ENCODE results near the gene COPS4. TPM values are rescaled to one million over a fixed set of nuclear protein-coding genes. Genes with fewer than 3 reads are reported as not detected.

The COPS4 gene
- total and polyA plus RNA-seq, 10 of the 15 experiments (the other 5 are each of a cell fraction or from before 2014, with no cell fraction given): 34.2 to 159 (median 66.7) TPM

GRCh38 chr4:83114576-83114975 is 79.6 kb downstream of the COPS4 start, which contains the start of gene PLAC8 (continued):
- TF ChIP-seq IKZF1 (conservative IDR thresholded peaks at IDR 0.05) (peak; percentile 38; the same call in 1 of the 2 replicates), PAX5 (IDR thresholded peaks at IDR 0.05; ENCODE audit: borderline replicate concordance, low read depth, low read length) (no peak), CBFB (IDR thresholded peaks at IDR 0.05; ENCODE audit: low read depth) (peak; percentile 49; the same call in 1 of the 2 replicates), ZNF24 (IDR thresholded peaks at IDR 0.05) (0 out of 2 replicates have a peak, but pooled peaks have one; percentile 51), MLLT1 (IDR thresholded peaks at IDR 0.05) (peak; percentile 85), IKZF2 (IDR thresholded peaks at IDR 0.05) (peak; percentile 61; a peak in 2 of 4 replicates), SMAD1 (IDR thresholded peaks at IDR 0.05; ENCODE audit: low read depth, partially characterized antibody) (peak; percentile 59), CREB1 (IDR thresholded peaks at IDR 0.05; ENCODE audit: low read depth) (no peak), ZBTB40 (IDR thresholded peaks at IDR 0.05; ENCODE audit: borderline replicate concordance) (no peak), STAT3 (IDR thresholded peaks at IDR 0.05; ENCODE audit: low read depth, low read length) (no peak)

Measured in GM12878 (cell line).